GM21423 (cell line): ENCODE results near the gene DIO2.

ENCODE experiments used
- ATAC-seq: cut with Tn5 transposase; IDR thresholded peaks from one replicate; pipeline ENCODE4 v1.9.1; 2021; ENCODE audit warnings: mild to moderate bottlenecking, moderate library complexity; ENCODE audit not compliant: unreplicated experiment

Gene DIO2

DNA sequence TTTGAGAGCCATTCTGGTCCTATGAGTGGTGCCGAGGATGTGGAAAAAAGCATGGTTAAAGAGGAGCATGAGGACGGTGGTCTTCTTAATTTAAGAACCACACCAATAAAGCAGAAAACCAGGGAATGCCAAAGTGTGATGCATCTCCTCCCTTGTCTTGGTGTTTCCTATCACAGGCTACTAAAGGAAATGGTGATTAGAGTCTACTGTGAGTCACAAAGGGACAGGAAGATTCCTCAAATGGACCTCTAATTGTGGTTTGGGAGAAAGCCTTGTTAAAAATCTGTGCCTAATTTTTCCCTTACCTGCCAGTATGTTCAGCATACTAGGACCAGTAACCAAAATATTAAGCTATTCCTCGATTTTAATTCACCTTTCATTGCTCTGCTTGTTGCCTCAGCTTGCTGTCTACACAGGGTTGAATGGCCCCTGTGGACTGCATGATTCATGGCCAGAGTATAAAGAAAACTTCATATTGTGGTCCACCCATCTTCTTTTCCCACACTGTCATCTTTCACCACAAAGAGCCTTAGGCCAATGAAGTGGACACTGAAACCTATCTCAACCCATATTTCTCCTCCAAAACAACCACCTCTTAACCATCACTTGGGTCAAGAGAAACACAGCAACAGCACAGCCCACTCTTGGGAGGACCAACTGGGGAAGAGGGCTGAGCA, 38.8 kb downstream of the DIO2 start:
- no peak for ATAC-seq

DNA sequence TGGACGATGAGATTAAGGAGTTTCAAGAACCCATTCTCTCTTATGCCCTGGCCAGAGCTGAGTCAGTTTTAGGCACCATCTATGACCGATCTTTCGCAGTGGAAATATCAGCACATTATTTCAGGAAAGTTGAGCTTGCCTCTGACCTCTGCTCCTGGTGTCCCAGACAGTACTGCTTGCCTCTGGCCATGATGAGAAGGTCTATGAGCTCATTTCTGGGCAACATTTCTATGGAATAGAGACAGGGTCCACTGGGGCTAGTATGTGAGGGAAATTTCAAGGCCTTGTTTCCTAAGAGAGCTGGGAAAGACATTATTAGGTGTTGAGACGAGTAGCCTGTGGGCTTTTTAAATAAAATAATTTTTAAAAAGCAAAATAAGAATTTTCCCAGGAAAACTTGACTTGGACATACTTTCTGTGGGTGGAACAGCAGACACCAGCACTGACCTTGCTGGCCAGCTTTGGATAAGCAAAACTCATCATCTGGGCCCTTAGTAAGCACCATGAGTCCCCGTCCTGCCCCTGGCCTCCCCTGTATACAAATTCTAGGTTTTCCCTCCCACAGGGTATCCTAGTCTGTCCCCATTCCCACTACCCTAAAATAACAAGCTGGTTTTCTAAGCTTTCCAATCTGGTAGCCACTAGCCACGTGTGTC, 43.4 kb downstream of the DIO2 start:
- ATAC-seq = no peak

DNA sequence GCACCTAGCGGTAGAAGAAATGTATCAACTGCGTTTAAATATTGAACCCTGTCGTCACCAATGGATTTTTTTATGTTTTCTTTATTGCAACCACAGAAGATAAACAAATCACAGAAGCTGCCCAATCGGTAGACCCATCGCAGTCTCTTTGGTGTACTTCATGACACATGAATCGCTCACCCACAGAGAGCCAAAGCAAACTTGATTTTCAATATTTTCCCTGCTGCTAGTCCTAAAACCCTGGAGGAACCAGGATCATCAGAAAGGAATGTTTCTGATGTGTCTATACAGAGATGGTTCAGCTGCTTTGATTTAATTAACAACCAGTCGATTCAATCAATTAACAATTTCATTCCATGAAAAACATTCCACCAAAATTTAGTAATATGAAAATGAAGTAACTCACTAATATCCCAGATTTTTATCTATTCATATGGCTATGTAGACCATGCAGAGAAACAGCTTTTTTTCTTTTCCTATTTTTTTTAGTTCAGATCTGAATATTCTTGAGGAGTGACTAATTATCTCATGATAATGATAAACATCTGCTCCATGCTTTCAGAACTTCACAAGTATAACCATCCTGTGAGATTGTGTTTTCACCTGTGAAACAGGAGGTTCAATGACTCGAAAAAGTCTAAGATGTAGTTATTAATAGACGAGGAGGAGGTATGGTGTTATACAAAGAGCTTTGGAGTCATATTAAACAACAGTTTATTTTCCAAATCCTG, 46.1 kb downstream of the DIO2 start:
- ATAC-seq = no peak

DNA sequence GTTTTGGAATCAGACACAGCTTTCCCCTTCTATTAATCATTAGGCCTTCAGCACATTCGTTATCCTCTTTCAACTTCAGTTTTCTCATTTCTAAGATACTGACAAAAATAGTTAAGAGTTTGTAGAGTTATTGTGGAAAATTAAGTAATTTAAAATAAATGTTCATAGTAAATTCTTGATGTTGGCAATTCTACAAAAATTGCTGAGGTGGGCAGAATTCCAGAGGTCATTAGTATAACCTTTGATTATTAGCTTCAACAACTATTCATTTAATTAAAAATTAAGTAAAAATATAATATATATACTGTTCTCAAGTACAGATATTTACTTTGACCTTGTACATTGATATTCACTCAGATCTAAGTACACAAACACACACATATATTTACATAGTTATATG, 58.5 kb downstream of the DIO2 start:
- no peak for ATAC-seq

DNA sequence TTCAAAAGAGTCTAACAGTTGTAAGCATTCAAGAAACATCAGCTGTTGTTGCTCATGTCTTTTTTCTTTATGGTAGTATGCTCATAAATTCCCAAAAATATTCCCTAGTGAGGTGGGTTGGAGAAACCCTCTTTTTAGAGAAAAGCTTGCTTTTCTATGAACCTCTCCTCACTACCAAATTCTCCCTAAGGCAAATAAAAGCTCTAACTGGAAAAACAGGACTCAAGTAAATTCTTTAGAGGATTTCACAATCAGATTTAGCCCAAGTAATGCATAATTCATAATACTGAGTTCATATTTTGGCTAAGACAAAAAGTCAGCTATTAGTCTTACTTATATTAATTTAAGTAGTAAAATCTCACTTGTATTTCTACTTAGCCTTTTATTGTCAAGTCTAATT, 59.1 kb downstream of the DIO2 start:
- no peak for ATAC-seq

DNA sequence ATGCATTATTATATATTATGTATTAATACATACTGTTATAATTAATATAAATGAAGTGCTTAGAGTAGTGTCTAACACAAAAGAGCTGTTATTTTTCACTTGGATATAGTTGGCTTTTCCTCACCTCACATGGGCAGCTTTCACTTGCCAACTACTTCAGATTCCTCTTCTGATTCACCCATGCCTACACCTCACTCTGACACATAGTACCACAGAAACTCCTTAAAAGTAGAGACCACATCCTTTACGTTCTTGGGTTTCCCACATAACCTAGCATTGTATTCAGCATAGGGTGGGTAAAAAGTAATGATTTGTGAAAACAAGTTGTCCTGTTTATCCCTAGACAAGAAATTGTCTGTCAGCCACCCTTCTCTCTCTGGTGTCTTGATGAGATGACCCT, 61.0 kb downstream of the DIO2 start:
- no peak for ATAC-seq
